GM21529 (cell line): ENCODE measurements around the gene PARP1.

Experiments
- ATAC-seq: cut with Tn5 transposase; IDR thresholded peaks from one replicate; pipeline ENCODE4 v1.9.1; 2021; ENCODE audit not compliant: unreplicated experiment

Gene PARP1

GRCh38 chr1:226381226-226381998, 26.5 kb downstream of the PARP1 start:
- no peak for ATAC-seq

- ATAC-seq = no peak
Observed at GRCh38 chr1:226378071-226378470, 29.8 kb downstream of the PARP1 start.

GRCh38 chr1:226376300-226376699, 31.6 kb downstream of the PARP1 start:
- ATAC-seq = no peak

- ATAC-seq = no peak
Observed at GRCh38 chr1:226373376-226373775, 34.5 kb downstream of the PARP1 start.

GRCh38 chr1:226372885-226373284, 35.0 kb downstream of the PARP1 start:
- no peak for ATAC-seq

GRCh38 chr1:226371866-226372490, 35.9 kb downstream of the PARP1 start:
- no peak for ATAC-seq

- ATAC-seq = no peak
Observed at GRCh38 chr1:226371027-226371694, 36.7 kb downstream of the PARP1 start.

- peak; percentile 79 for ATAC-seq
Observed at GRCh38 chr1:226370144-226370923, 37.6 kb downstream of the PARP1 start.

GRCh38 chr1:226369110-226369509, 38.8 kb downstream of the PARP1 start:
- ATAC-seq = no peak

- no peak for ATAC-seq
Observed at GRCh38 chr1:226366290-226366689, 41.6 kb downstream of the PARP1 start.

GRCh38 chr1:226365831-226366231, 42.1 kb downstream of the PARP1 start:
- ATAC-seq = no peak

- ATAC-seq = no peak
Observed at GRCh38 chr1:226364901-226365565, 42.9 kb downstream of the PARP1 start.

- ATAC-seq = no peak
Observed at GRCh38 chr1:226364514-226364899, 43.4 kb downstream of the PARP1 start.

- ATAC-seq = no peak
Observed at GRCh38 chr1:226363801-226364513, 43.9 kb downstream of the PARP1 start.

GRCh38 chr1:226362891-226363447, 44.9 kb downstream of the PARP1 start:
- no peak for ATAC-seq

GRCh38 chr1:226362361-226362760, 45.5 kb downstream of the PARP1 start:
- no peak for ATAC-seq

GRCh38 chr1:226360106-226360746, 47.7 kb downstream of the PARP1 start:
- peak; percentile 57 for ATAC-seq

GRCh38 chr1:226357416-226357815, 50.5 kb downstream of the PARP1 start:
- no peak for ATAC-seq
